Measurements from ENCODE around the gene KIF5A.

GRCh38 chr12:57528831-57529555 is 20.9 kb upstream of the KIF5A start:
- TF ChIP-seq CTCF (conservative IDR thresholded peaks at IDR 0.05), result no peak
- no peak for TF ChIP-seq ZFX (IDR thresholded peaks at IDR 0.05)

All from C4-2B (cell line).